H1 (cell line): Measurements from ENCODE around the gene CX3CR1. TPM values are rescaled to one million over a fixed set of nuclear protein-coding genes. Genes with fewer than 3 reads are reported as not detected.

Experiments
- CBX8 ChIP-seq: fragments of 300-800, 300-1000 bp; sonication (generic); IDR thresholded peaks from 2 replicates; pipeline ENCODE4 v1.7.1; 2016; ENCODE audit warnings: low read depth, low read length, borderline replicate concordance
- EGR1 ChIP-seq: IDR thresholded peaks from 2 replicates; pipeline ENCODE4 v1.6.1; 2011; ENCODE audit warnings: low read depth, low read length, borderline replicate concordance
- KDM4A ChIP-seq: IDR thresholded peaks from one replicate; pipeline ENCODE4 v1.7.1; 2012; ENCODE audit warnings: low read depth, mild to moderate bottlenecking, moderate library complexity, low read length, inconsistent platforms; ENCODE audit not compliant: severe bottlenecking
- NRF1 ChIP-seq: IDR thresholded peaks from 2 replicates; pipeline ENCODE4 v1.6.1; 2011; ENCODE audit warnings: mild to moderate bottlenecking, low read depth, low read length, improper control_type of control experiment
- POLR2AphosphoS5 ChIP-seq: IDR thresholded peaks from 2 replicates; pipeline ENCODE4 v1.6.1; 2011; ENCODE audit warnings: low read depth, low read length
- SP1 ChIP-seq: IDR thresholded peaks from 2 replicates; pipeline ENCODE4 v1.6.1; 2011; ENCODE audit warnings: low read depth, low read length
- polyA plus RNA-seq, 7 experiments: library from polyadenylated mRNA; depleted of rRNA in 3 of 7; stranded (reverse) in 5 of 7; unstranded in 2 of 7; fragments of >200 nt in 5 of 7; fragments of 200-250 nt in 2 of 7; gene quantifications; 1 replicate in 5 of 7; 2 replicates in 1 of 7; 4 replicates in 1 of 7; pipeline versions ENCODE4 v1.2.1 to v1.2.3, GENCODE V29; 2011 to 2013; ENCODE audit warnings: missing spikeins in 2 of 7, mixed read lengths in 2 of 7
- total RNA-seq: library from RNA; stranded (reverse); fragmentation: NEBNext Ultra II Directional; extraction: Animal tissue kit (Norgen Biotek cat#: 25700); gene quantifications from 2 replicates; pipeline ENCODE4 v1.2.1, GENCODE V29; 2021
- TF ChIP-seq, protein P1 (sequence below): fragments of 300-600 bp; sonication (generic); IDR thresholded peaks from 2 replicates; pipeline ENCODE4 v1.7.1; 2012; ENCODE audit warnings: low read length, moderate library complexity, mild to moderate bottlenecking, inconsistent platforms; ENCODE audit not compliant: insufficient replicate concordance
- TF ChIP-seq, protein P2 (sequence below): IDR thresholded peaks from 2 replicates; pipeline ENCODE4 v1.6.1; 2012; ENCODE audit warnings: inconsistent platforms
- TF ChIP-seq, protein P3 (sequence below): IDR thresholded peaks from 2 replicates; pipeline ENCODE4 v1.6.1; 2012; ENCODE audit warnings: inconsistent platforms
- TF ChIP-seq, protein P4 (sequence below): IDR thresholded peaks from 2 replicates; pipeline ENCODE4 v1.6.1; 2011; ENCODE audit warnings: low read depth, mild to moderate bottlenecking, low read length; ENCODE audit not compliant: insufficient read depth

Gene CX3CR1
- total and polyA plus RNA-seq, 2 of the 8 experiments (the other 6 are each of a cell fraction or from before 2014, with no cell fraction given), result 0.08 TPM; not detected in 1

DNA sequence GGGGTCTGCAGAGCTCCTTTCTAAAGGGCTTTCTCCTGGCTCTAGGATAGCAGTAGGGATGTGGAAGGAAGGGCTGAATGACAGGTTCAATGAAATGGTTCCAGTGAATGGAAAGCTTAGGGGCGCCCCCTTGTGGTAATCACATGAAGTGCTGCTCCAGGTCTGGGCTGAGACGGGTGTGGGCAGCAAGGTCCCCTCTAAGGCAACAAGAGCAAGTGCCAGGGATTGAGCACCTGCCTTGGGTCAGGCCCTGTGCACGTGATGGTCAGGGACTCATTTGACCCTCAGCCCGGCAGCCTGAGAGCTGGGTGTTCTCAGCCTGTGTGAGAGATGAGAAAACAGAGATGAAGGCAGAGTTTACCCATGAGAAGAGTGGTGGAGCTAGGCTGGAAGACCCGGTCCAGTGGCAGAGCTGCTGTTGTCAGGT lies 12.1 kb upstream of the CX3CR1 start (continued):
- TF ChIP-seq, protein P1, sequence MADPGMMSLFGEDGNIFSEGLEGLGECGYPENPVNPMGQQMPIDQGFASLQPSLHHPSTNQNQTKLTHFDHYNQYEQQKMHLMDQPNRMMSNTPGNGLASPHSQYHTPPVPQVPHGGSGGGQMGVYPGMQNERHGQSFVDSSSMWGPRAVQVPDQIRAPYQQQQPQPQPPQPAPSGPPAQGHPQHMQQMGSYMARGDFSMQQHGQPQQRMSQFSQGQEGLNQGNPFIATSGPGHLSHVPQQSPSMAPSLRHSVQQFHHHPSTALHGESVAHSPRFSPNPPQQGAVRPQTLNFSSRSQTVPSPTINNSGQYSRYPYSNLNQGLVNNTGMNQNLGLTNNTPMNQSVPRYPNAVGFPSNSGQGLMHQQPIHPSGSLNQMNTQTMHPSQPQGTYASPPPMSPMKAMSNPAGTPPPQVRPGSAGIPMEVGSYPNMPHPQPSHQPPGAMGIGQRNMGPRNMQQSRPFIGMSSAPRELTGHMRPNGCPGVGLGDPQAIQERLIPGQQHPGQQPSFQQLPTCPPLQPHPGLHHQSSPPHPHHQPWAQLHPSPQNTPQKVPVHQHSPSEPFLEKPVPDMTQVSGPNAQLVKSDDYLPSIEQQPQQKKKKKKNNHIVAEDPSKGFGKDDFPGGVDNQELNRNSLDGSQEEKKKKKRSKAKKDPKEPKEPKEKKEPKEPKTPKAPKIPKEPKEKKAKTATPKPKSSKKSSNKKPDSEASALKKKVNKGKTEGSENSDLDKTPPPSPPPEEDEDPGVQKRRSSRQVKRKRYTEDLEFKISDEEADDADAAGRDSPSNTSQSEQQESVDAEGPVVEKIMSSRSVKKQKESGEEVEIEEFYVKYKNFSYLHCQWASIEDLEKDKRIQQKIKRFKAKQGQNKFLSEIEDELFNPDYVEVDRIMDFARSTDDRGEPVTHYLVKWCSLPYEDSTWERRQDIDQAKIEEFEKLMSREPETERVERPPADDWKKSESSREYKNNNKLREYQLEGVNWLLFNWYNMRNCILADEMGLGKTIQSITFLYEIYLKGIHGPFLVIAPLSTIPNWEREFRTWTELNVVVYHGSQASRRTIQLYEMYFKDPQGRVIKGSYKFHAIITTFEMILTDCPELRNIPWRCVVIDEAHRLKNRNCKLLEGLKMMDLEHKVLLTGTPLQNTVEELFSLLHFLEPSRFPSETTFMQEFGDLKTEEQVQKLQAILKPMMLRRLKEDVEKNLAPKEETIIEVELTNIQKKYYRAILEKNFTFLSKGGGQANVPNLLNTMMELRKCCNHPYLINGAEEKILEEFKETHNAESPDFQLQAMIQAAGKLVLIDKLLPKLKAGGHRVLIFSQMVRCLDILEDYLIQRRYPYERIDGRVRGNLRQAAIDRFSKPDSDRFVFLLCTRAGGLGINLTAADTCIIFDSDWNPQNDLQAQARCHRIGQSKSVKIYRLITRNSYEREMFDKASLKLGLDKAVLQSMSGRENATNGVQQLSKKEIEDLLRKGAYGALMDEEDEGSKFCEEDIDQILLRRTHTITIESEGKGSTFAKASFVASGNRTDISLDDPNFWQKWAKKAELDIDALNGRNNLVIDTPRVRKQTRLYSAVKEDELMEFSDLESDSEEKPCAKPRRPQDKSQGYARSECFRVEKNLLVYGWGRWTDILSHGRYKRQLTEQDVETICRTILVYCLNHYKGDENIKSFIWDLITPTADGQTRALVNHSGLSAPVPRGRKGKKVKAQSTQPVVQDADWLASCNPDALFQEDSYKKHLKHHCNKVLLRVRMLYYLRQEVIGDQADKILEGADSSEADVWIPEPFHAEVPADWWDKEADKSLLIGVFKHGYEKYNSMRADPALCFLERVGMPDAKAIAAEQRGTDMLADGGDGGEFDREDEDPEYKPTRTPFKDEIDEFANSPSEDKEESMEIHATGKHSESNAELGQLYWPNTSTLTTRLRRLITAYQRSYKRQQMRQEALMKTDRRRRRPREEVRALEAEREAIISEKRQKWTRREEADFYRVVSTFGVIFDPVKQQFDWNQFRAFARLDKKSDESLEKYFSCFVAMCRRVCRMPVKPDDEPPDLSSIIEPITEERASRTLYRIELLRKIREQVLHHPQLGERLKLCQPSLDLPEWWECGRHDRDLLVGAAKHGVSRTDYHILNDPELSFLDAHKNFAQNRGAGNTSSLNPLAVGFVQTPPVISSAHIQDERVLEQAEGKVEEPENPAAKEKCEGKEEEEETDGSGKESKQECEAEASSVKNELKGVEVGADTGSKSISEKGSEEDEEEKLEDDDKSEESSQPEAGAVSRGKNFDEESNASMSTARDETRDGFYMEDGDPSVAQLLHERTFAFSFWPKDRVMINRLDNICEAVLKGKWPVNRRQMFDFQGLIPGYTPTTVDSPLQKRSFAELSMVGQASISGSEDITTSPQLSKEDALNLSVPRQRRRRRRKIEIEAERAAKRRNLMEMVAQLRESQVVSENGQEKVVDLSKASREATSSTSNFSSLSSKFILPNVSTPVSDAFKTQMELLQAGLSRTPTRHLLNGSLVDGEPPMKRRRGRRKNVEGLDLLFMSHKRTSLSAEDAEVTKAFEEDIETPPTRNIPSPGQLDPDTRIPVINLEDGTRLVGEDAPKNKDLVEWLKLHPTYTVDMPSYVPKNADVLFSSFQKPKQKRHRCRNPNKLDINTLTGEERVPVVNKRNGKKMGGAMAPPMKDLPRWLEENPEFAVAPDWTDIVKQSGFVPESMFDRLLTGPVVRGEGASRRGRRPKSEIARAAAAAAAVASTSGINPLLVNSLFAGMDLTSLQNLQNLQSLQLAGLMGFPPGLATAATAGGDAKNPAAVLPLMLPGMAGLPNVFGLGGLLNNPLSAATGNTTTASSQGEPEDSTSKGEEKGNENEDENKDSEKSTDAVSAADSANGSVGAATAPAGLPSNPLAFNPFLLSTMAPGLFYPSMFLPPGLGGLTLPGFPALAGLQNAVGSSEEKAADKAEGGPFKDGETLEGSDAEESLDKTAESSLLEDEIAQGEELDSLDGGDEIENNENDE, result no peak
- TF ChIP-seq, protein P2, sequence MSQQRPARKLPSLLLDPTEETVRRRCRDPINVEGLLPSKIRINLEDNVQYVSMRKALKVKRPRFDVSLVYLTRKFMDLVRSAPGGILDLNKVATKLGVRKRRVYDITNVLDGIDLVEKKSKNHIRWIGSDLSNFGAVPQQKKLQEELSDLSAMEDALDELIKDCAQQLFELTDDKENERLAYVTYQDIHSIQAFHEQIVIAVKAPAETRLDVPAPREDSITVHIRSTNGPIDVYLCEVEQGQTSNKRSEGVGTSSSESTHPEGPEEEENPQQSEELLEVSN, result no peak
- no peak for TF ChIP-seq NRF1
- no peak for TF ChIP-seq CBX8
- TF ChIP-seq EGR1, result no peak
- no peak for TF ChIP-seq POLR2AphosphoS5
- TF ChIP-seq, protein P3, sequence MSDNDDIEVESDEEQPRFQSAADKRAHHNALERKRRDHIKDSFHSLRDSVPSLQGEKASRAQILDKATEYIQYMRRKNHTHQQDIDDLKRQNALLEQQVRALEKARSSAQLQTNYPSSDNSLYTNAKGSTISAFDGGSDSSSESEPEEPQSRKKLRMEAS, result peak; percentile 45; the same call in 1 of the 2 replicates
- TF ChIP-seq KDM4A, result no peak
- no peak for TF ChIP-seq SP1
- TF ChIP-seq, protein P4, sequence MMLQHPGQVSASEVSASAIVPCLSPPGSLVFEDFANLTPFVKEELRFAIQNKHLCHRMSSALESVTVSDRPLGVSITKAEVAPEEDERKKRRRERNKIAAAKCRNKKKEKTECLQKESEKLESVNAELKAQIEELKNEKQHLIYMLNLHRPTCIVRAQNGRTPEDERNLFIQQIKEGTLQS, result no peak
